H1 (cell line): Measurements from ENCODE around the gene PRRT1B. TPM values are rescaled to one million over a fixed set of nuclear protein-coding genes. Genes with fewer than 3 reads are reported as not detected.

Source experiments
- CBX5 ChIP-seq: fragments of 300-800, 300-1000 bp; sonication (generic); IDR thresholded peaks from 2 replicates; pipeline ENCODE4 v1.7.1; 2016; ENCODE audit warnings: antibody characterized with exemption, low read length, low read depth
- CBX8 ChIP-seq: fragments of 300-800, 300-1000 bp; sonication (generic); IDR thresholded peaks from 2 replicates; pipeline ENCODE4 v1.7.1; 2016; ENCODE audit warnings: low read depth, low read length, borderline replicate concordance
- EP300 ChIP-seq, 2 experiments: IDR thresholded peaks; 1 replicate in 1 of 2; 2 replicates in 1 of 2; pipeline ENCODE4 v1.6.1; 2011 to 2012; ENCODE audit warnings: low read depth in 2 of 2, low read length in 2 of 2, mild to moderate bottlenecking in 2 of 2, borderline replicate concordance in 1 of 2, inconsistent platforms in 1 of 2, moderate library complexity in 1 of 2
- EZH2 ChIP-seq: fragments of 200-600 bp; sonication (generic); IDR thresholded peaks from 2 replicates; pipeline ENCODE4 v1.7.1; 2012; ENCODE audit warnings: low read depth, mild to moderate bottlenecking, moderate library complexity, low read length, inconsistent platforms; ENCODE audit not compliant: severe bottlenecking
- KDM5A ChIP-seq: fragments of 200-600 bp; IDR thresholded peaks from 2 replicates; pipeline ENCODE4 v1.7.1; 2012; ENCODE audit warnings: mild to moderate bottlenecking, low read length, inconsistent platforms, mixed read lengths
- MAX ChIP-seq: IDR thresholded peaks from 2 replicates; pipeline ENCODE4 v1.6.1; 2012; ENCODE audit warnings: inconsistent platforms
- SIRT6 ChIP-seq: IDR thresholded peaks from one replicate; pipeline ENCODE4 v1.7.1; 2012; ENCODE audit warnings: low read length, inconsistent platforms
- SP1 ChIP-seq: IDR thresholded peaks from 2 replicates; pipeline ENCODE4 v1.6.1; 2011; ENCODE audit warnings: low read depth, low read length
- polyA plus RNA-seq, 7 experiments: library from polyadenylated mRNA; depleted of rRNA in 3 of 7; stranded (reverse) in 5 of 7; unstranded in 2 of 7; fragments of >200 nt in 5 of 7; fragments of 200-250 nt in 2 of 7; gene quantifications; 1 replicate in 5 of 7; 2 replicates in 1 of 7; 4 replicates in 1 of 7; pipeline versions ENCODE4 v1.2.1 to v1.2.3, GENCODE V29; 2011 to 2013; ENCODE audit warnings: missing spikeins in 2 of 7, mixed read lengths in 2 of 7
- total RNA-seq: library from RNA; stranded (reverse); fragmentation: NEBNext Ultra II Directional; extraction: Animal tissue kit (Norgen Biotek cat#: 25700); gene quantifications from 2 replicates; pipeline ENCODE4 v1.2.1, GENCODE V29; 2021
- TF ChIP-seq, protein P1 (sequence below): fragments of 300-600 bp; sonication (generic); IDR thresholded peaks from 2 replicates; pipeline ENCODE4 v1.7.1; 2012; ENCODE audit warnings: low read length, moderate library complexity, mild to moderate bottlenecking, inconsistent platforms; ENCODE audit not compliant: insufficient replicate concordance

Gene PRRT1B
- total and polyA plus RNA-seq, 2 of the 8 experiments (the other 6 are each of a cell fraction or from before 2014, with no cell fraction given) = 0.30 to 1.2 TPM

GRCh38 chr9:131530920-131531832 lies 14.1 kb upstream of the PRRT1B start, which contains the start of gene UCK1 (continued):
- TF ChIP-seq, protein P1, sequence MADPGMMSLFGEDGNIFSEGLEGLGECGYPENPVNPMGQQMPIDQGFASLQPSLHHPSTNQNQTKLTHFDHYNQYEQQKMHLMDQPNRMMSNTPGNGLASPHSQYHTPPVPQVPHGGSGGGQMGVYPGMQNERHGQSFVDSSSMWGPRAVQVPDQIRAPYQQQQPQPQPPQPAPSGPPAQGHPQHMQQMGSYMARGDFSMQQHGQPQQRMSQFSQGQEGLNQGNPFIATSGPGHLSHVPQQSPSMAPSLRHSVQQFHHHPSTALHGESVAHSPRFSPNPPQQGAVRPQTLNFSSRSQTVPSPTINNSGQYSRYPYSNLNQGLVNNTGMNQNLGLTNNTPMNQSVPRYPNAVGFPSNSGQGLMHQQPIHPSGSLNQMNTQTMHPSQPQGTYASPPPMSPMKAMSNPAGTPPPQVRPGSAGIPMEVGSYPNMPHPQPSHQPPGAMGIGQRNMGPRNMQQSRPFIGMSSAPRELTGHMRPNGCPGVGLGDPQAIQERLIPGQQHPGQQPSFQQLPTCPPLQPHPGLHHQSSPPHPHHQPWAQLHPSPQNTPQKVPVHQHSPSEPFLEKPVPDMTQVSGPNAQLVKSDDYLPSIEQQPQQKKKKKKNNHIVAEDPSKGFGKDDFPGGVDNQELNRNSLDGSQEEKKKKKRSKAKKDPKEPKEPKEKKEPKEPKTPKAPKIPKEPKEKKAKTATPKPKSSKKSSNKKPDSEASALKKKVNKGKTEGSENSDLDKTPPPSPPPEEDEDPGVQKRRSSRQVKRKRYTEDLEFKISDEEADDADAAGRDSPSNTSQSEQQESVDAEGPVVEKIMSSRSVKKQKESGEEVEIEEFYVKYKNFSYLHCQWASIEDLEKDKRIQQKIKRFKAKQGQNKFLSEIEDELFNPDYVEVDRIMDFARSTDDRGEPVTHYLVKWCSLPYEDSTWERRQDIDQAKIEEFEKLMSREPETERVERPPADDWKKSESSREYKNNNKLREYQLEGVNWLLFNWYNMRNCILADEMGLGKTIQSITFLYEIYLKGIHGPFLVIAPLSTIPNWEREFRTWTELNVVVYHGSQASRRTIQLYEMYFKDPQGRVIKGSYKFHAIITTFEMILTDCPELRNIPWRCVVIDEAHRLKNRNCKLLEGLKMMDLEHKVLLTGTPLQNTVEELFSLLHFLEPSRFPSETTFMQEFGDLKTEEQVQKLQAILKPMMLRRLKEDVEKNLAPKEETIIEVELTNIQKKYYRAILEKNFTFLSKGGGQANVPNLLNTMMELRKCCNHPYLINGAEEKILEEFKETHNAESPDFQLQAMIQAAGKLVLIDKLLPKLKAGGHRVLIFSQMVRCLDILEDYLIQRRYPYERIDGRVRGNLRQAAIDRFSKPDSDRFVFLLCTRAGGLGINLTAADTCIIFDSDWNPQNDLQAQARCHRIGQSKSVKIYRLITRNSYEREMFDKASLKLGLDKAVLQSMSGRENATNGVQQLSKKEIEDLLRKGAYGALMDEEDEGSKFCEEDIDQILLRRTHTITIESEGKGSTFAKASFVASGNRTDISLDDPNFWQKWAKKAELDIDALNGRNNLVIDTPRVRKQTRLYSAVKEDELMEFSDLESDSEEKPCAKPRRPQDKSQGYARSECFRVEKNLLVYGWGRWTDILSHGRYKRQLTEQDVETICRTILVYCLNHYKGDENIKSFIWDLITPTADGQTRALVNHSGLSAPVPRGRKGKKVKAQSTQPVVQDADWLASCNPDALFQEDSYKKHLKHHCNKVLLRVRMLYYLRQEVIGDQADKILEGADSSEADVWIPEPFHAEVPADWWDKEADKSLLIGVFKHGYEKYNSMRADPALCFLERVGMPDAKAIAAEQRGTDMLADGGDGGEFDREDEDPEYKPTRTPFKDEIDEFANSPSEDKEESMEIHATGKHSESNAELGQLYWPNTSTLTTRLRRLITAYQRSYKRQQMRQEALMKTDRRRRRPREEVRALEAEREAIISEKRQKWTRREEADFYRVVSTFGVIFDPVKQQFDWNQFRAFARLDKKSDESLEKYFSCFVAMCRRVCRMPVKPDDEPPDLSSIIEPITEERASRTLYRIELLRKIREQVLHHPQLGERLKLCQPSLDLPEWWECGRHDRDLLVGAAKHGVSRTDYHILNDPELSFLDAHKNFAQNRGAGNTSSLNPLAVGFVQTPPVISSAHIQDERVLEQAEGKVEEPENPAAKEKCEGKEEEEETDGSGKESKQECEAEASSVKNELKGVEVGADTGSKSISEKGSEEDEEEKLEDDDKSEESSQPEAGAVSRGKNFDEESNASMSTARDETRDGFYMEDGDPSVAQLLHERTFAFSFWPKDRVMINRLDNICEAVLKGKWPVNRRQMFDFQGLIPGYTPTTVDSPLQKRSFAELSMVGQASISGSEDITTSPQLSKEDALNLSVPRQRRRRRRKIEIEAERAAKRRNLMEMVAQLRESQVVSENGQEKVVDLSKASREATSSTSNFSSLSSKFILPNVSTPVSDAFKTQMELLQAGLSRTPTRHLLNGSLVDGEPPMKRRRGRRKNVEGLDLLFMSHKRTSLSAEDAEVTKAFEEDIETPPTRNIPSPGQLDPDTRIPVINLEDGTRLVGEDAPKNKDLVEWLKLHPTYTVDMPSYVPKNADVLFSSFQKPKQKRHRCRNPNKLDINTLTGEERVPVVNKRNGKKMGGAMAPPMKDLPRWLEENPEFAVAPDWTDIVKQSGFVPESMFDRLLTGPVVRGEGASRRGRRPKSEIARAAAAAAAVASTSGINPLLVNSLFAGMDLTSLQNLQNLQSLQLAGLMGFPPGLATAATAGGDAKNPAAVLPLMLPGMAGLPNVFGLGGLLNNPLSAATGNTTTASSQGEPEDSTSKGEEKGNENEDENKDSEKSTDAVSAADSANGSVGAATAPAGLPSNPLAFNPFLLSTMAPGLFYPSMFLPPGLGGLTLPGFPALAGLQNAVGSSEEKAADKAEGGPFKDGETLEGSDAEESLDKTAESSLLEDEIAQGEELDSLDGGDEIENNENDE = no peak
- no peak for TF ChIP-seq SIRT6
- TF ChIP-seq EZH2 = no peak
- TF ChIP-seq CBX8 = no peak
- TF ChIP-seq EP300 (IDR thresholded peaks at IDR 0.05; ENCODE audit: borderline replicate concordance in 1 of 2, low read depth in 2 of 2, low read length in 2 of 2) = no peak
- no peak; the same call in 1 of the 2 replicates for TF ChIP-seq MAX
- TF ChIP-seq SP1 = no peak
- no peak for TF ChIP-seq CBX5
- TF ChIP-seq KDM5A = no peak
